Lung (tissue), 12 donors: ENCODE data around the gene WDR48. TPM values are rescaled to one million over a fixed set of nuclear protein-coding genes. Genes with fewer than 3 reads are reported as not detected.

Experiments
- ATAC-seq: fragments of 200-7000 bp; cut with Tn5 transposase; one replicate; pipeline ENCODE4 v1.9.1; 2020; ENCODE audit warnings: moderate number of reproducible peaks; ENCODE audit not compliant: insufficient read depth, low FRiP score
- DNase-seq, 3 donors: peaks; one replicate each; pipeline ENCODE4 v3.0.0-alpha.2; 2013 to 2017
- H3K27ac ChIP-seq, 2 donors: one replicate each; pipeline ENCODE4 v1.5.1; 2013; ENCODE audit warnings: mild to moderate bottlenecking in 2 of 2, moderate library complexity in 2 of 2, control low read depth in 1 of 2, inconsistent platforms in 1 of 2, low read depth in 1 of 2, low read length in 1 of 2
- H3K27me3 ChIP-seq, 3 donors: one replicate each; pipeline ENCODE4 v1.5.1; 2013; ENCODE audit warnings: low read length in 2 of 3; ENCODE audit not compliant: control insufficient read depth in 3 of 3, insufficient read depth in 3 of 3
- H3K36me3 ChIP-seq, 4 donors: one replicate each; pipeline ENCODE4 v1.5.1; 2013; ENCODE audit warnings: low read length in 4 of 4, mild to moderate bottlenecking in 1 of 4, moderate library complexity in 1 of 4; ENCODE audit not compliant: control insufficient read depth in 4 of 4, insufficient read depth in 4 of 4
- H3K4me1 ChIP-seq, 5 donors: one replicate each; pipeline ENCODE4 v1.5.1; 2013; ENCODE audit warnings: low read length in 5 of 5, mild to moderate bottlenecking in 2 of 5, moderate library complexity in 1 of 5; ENCODE audit not compliant: control insufficient read depth in 5 of 5, insufficient read depth in 5 of 5
- H3K4me3 ChIP-seq: one replicate; pipeline ENCODE4 v1.5.1; 2013; ENCODE audit warnings: mild to moderate bottlenecking, control low read depth, moderate library complexity
- H3K9ac ChIP-seq, 2 donors: one replicate each; pipeline ENCODE4 v1.5.1; 2013; ENCODE audit warnings: low read length in 2 of 2, control low read depth in 1 of 2; ENCODE audit not compliant: insufficient read depth in 1 of 2
- H3K9me3 ChIP-seq, 4 donors: one replicate each; pipeline ENCODE4 v1.5.1; 2013; ENCODE audit warnings: low read length in 3 of 4, mild to moderate bottlenecking in 1 of 4, moderate library complexity in 1 of 4; ENCODE audit not compliant: control insufficient read depth in 4 of 4, insufficient read depth in 3 of 4
- CTCF ChIP-seq: IDR thresholded peaks from 2 replicates; pipeline ENCODE4 v1.5.1; 2012; ENCODE audit warnings: mild to moderate bottlenecking; ENCODE audit errors: control extremely low read depth, extremely low read depth
- WGBS, 2 donors: extraction: QIAGEN DNeasy Blood & Tissue Kit; methylation state at CpG; one replicate each; pipeline ENCODE4 v1.1.7; 2013; 5-methylcytosine and 5-hydroxymethylcytosine counted together
- polyA plus RNA-seq, 2 donors: library from polyadenylated mRNA; stranded (reverse); fragments of 200-250 nt; gene quantifications; one replicate each; pipeline ENCODE4 v1.2.1, GENCODE V29; 2013
- total RNA-seq, 2 donors: library from RNA; depleted of rRNA in 1 of 2; stranded (reverse); fragments of >200 nt in 1 of 2; gene quantifications; one replicate each; pipeline ENCODE4 v1.2.1, GENCODE V29; 2014 to 2021
- donor health status: control.
- donor health status: control.
- donor health status: Bipolar disorder and iron deficiency.
- donor health status: healthy.
- donor health status: DM: yes; HTN: yes; CAD: no.

The WDR48 gene
- total and polyA plus RNA-seq, 4 donors: 8.8 to 58.8 (median 18.8) TPM

- ATAC-seq: no peak
Measured at GRCh38 chr3:39082666-39083313, 31.0 kb downstream of the WDR48 start.

GRCh38 chr3:39086144-39086543 is 34.3 kb downstream of the WDR48 start:
- ATAC-seq: no peak
- WGBS, 2 donors: 90% methylated on average over 4 of the region's 4 CpGs
- no peaks in the 10 kb centered on the region for H3K27me3 ChIP-seq
- H3K9me3 ChIP-seq: no peaks in the 10 kb centered on the region
- TF ChIP-seq CTCF: no peak
- DNase-seq: no peak
- no peak overlapping the region for H3K9ac ChIP-seq
- H3K27ac ChIP-seq: no peak overlapping the region
- H3K36me3 ChIP-seq: peaks cover 14 to 32% (median 29%) of the 10 kb centered on the region in 4 donors
- H3K4me3 ChIP-seq: no peak overlapping the region
- H3K4me1 ChIP-seq: no peaks in the 10 kb centered on the region

More at GRCh38 chr3:39082666-39083313, 31.0 kb downstream of the WDR48 start:
- Histone ChIP-seq H3K36me3 (peaks cover 2 to 24% (median 21%) of the 10 kb centered on the region in 4 donors), H3K9me3 (no peaks in the 10 kb centered on the region), H3K27ac (no peak overlapping the region), H3K27me3 (no peaks in the 10 kb centered on the region), H3K9ac (no peak overlapping the region), H3K4me1 (no peaks in the 10 kb centered on the region), H3K4me3 (no peak overlapping the region)
- 98% methylated on average over 4 of the region's 4 CpGs for WGBS, 2 donors
- DNase-seq: no peak
- TF ChIP-seq CTCF: no peak

GRCh38 chr3:39088456-39088855 is 36.6 kb downstream of the WDR48 start:
- ATAC-seq (no peak), DNase-seq (no peak)
- no peak for TF ChIP-seq CTCF
- H3K27ac ChIP-seq: no peak overlapping the region
- no peaks in the 10 kb centered on the region for H3K9me3 ChIP-seq
- H3K27me3 ChIP-seq: no peaks in the 10 kb centered on the region
- H3K4me1 ChIP-seq: no peaks in the 10 kb centered on the region
- H3K9ac ChIP-seq: no peak overlapping the region
- peaks cover 14 to 42% (median 33%) of the 10 kb centered on the region in 4 donors for H3K36me3 ChIP-seq
- 90 to 92% methylated on average over 3 of the region's 3 CpGs for WGBS, 2 donors
- H3K4me3 ChIP-seq: no peak overlapping the region

GRCh38 chr3:39088889-39089288 is 37.1 kb downstream of the WDR48 start:
- WGBS, 2 donors: 81 to 94% methylated on average over 3 of the region's 3 CpGs

More at GRCh38 chr3:39088889-39089288, 37.1 kb downstream of the WDR48 start:
- TF ChIP-seq CTCF: no peak
- Histone ChIP-seq H3K27ac (no peak overlapping the region), H3K4me1 (no peaks in the 10 kb centered on the region), H3K9me3 (no peaks in the 10 kb centered on the region), H3K27me3 (no peaks in the 10 kb centered on the region), H3K4me3 (no peak overlapping the region), H3K36me3 (peaks cover 15 to 41% (median 32%) of the 10 kb centered on the region in 4 donors), H3K9ac (no peak overlapping the region)
- no peak for DNase-seq
- no peak for ATAC-seq
